Upper lobe of left lung (tissue), 6 donors: ENCODE results near the gene GAPDH. TPM values are rescaled to one million over a fixed set of nuclear protein-coding genes. Genes with fewer than 3 reads are reported as not detected.
"Not testable (repeated sequence)": the region's sequence is repeated elsewhere in the genome, so short reads cannot be mapped to it uniquely, and the experiment has no call there.

Source experiments
- ATAC-seq, 2 donors: fragments of 200-7000 bp; cut with Tn5 transposase; one replicate each; pipeline ENCODE4 v1.9.1; 2022; ENCODE audit warnings: mild to moderate bottlenecking in 2 of 2, moderate library complexity in 2 of 2; ENCODE audit not compliant: low FRiP score in 2 of 2
- DNase-seq, 2 donors: peaks; one replicate each; pipeline ENCODE4 v3.0.0-alpha.2; 2019 to 2020
- H3K27ac ChIP-seq, 4 donors: fragments of 200-600 bp; sonication (generic); one replicate each; pipeline ENCODE4 v1.5.1; 2016 to 2019
- H3K27me3 ChIP-seq, 4 donors: fragments of 200-600 bp; sonication (generic); one replicate each; pipeline ENCODE4 v1.5.1; 2017 to 2019
- H3K36me3 ChIP-seq, 4 donors: fragments of 200-600 bp; sonication (generic); one replicate each; pipeline ENCODE4 v1.5.1; 2016 to 2019
- H3K4me1 ChIP-seq, 4 donors: fragments of 200-600 bp; sonication (generic); one replicate each; pipeline ENCODE4 v1.5.1; 2018 to 2019
- H3K4me3 ChIP-seq, 4 donors: fragments of 200-600 bp; sonication (generic); one replicate each; pipeline ENCODE4 v1.5.1; 2017 to 2019; ENCODE audit warnings: mild to moderate bottlenecking in 2 of 4, moderate library complexity in 1 of 4
- H3K9me3 ChIP-seq, 4 donors: fragments of 200-600 bp; sonication (generic); one replicate each; pipeline ENCODE4 v1.5.1; 2018 to 2019
- CTCF ChIP-seq, 6 experiments: fragments of 450-650 bp in 4 of 6; fragments of 200-600 bp in 2 of 6; sonication (generic) in 2 of 6; IDR thresholded peaks; one replicate each; pipeline ENCODE4 v1.5.1; 2016 to 2019; ENCODE audit warnings: antibody characterized with exemption in 6 of 6
- EP300 ChIP-seq, 4 donors: sonication (generic); formaldehyde crosslinking; IDR thresholded peaks; one replicate each; pipeline ENCODE4 v1.5.1; 2017; ENCODE audit warnings: antibody characterized with exemption in 4 of 4, control low read depth in 2 of 4
- POLR2A ChIP-seq, 4 donors: fragments of 450-650 bp; IDR thresholded peaks; one replicate each; pipeline ENCODE4 v1.5.1; 2016 to 2017; ENCODE audit warnings: antibody characterized with exemption in 4 of 4, mild to moderate bottlenecking in 2 of 4
- POLR2AphosphoS5 ChIP-seq, 2 donors: sonication (generic); formaldehyde crosslinking; IDR thresholded peaks; one replicate each; pipeline ENCODE4 v1.5.1; 2017; ENCODE audit warnings: antibody characterized with exemption in 2 of 2
- WGBS, 2 donors: methylation state at CpG; one replicate each; pipeline ENCODE4 v1.1.5; 2017 to 2018; 5-methylcytosine and 5-hydroxymethylcytosine counted together
- total RNA-seq, 6 donors: library from RNA; depleted of rRNA in 4 of 6; stranded (reverse); fragments of >200 nt in 4 of 6; gene quantifications; one replicate each; pipeline versions ENCODE4 v1.1.0 to v1.2.1, GENCODE V29; 2016 to 2021
- donor health status: DM: no; HTN: no; CAD: no; lungs with moderate emphysema.
- donor health status: DM: no; HTN: yes; CAD: no; lungs with severe emphysema.

Gene GAPDH
- 1,000 to 10,000 TPM in 3 of 6 donors, 100 to 1,000 TPM in 3; 442 to 1,402 (median 931) TPM for total RNA-seq

- no peak for TF ChIP-seq EP300 (IDR thresholded peaks at IDR 0.05)
- TF ChIP-seq CTCF (IDR thresholded peaks at IDR 0.05): no peak
- peak; percentile 15 to 96 (median 82) for TF ChIP-seq POLR2A (IDR thresholded peaks at IDR 0.05)
- peak; percentile 97 to 99 for TF ChIP-seq POLR2AphosphoS5 (IDR thresholded peaks at IDR 0.05)
- ATAC-seq (peak; percentile 92 to 93), DNase-seq (peak; percentile 94 to 95)
- H3K4me3 ChIP-seq: peak within 1 kb of the TSS; percentile 66 to 98 (median 86)
- H3K4me1 ChIP-seq: peaks cover 39 to 56% (median 51%) of the 10 kb centered on the region in 4 donors
- peaks cover 13 to 59% (median 51%) of the 10 kb centered on the region in 4 donors for H3K36me3 ChIP-seq
- no peaks in the 10 kb centered on the region for H3K27me3 ChIP-seq
- H3K9me3 ChIP-seq: no peaks in the 10 kb centered on the region
- 0 to 1% methylated on average over 17 to 48 of the region's 62 CpGs for WGBS, 2 donors
- peak within 1 kb of the TSS; percentile 93 to 99 (median 97) for H3K27ac ChIP-seq
Measured at GRCh38 chr12:6533923-6534694, at the start of gene GAPDH. TSS of gene GAPDH (plus strand) at chr12:6534517. CDS start at chr12:6534833, 316 bp downstream.

DNA sequence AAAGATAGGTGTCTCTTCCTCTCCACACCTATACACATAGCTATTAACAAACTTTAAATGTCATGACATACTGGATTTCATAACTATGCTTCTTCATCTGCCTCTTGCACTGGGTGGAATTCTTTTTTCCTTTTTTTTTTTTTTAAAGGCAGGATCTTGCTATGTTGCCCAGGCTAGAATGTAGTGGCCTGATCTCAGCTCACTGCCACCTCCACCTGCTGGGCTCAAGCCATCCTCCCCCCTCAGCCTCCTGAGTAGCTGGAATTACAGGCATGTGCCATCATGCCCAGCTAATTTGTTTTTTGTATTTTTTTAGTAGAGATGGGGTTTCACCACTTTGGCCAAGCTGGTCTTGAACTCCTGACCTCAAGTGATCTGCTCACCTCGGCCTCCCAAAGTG lies 46.1 kb upstream of the GAPDH start:
- H3K9me3 ChIP-seq: no peaks in the 10 kb centered on the region
- no peak overlapping the region for H3K27ac ChIP-seq
- H3K4me3 ChIP-seq: no peak overlapping the region
- 54 to 89% methylated on average over 1 of the region's 1 CpG for WGBS, 2 donors
- ATAC-seq (no peak), DNase-seq (no peak)
- peaks cover 6 to 10% (median 7%) of the 10 kb centered on the region in 4 donors for H3K4me1 ChIP-seq
- TF ChIP-seq CTCF (IDR thresholded peaks at IDR 0.05) (no peak), POLR2AphosphoS5 (IDR thresholded peaks at IDR 0.05) (no peak), POLR2A (IDR thresholded peaks at IDR 0.05) (no peak), EP300 (IDR thresholded peaks at IDR 0.05) (no peak)
- no peaks in the 10 kb centered on the region for H3K27me3 ChIP-seq
- H3K36me3 ChIP-seq: peaks cover 0 to 13% (median 1%) of the 10 kb centered on the region in 4 donors

GRCh38 chr12:6489449-6489848 lies 44.9 kb upstream of the GAPDH start:
- Histone ChIP-seq H3K36me3 (peaks cover 0 to 13% (median 1%) of the 10 kb centered on the region in 4 donors), H3K9me3 (no peaks in the 10 kb centered on the region), H3K4me1 (peaks cover 9 to 14% (median 10%) of the 10 kb centered on the region in 4 donors), H3K27me3 (no peaks in the 10 kb centered on the region), H3K4me3 (no peak overlapping the region), H3K27ac (no peak overlapping the region)
- ATAC-seq (no peak), DNase-seq (no peak)
- 71 to 78% methylated on average over 4 of the region's 4 CpGs for WGBS, 2 donors
- TF ChIP-seq CTCF (IDR thresholded peaks at IDR 0.05) (no peak), POLR2A (IDR thresholded peaks at IDR 0.05) (no peak), EP300 (IDR thresholded peaks at IDR 0.05) (no peak), POLR2AphosphoS5 (IDR thresholded peaks at IDR 0.05) (no peak)

DNA sequence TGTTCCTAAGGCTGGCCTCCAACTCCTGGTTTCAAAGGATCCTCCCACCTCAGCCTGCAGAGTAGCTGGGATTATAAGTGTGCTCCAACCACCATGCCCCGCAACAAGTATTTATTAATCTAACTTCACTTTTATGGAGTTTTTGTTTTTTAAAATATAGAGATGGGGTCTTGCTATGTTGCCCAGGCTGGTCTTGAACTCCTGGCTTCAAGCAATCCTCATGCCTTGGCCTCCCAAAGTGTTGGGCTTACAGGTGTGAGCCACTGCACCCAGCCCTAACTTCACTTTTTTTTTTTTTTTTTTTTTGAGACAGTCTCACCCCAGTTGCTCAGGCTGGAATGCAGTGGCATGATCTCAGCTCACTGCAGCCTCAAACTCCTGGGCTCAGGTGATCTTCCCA lies 43.6 kb upstream of the GAPDH start:
- not testable (repeated sequence) for H3K27me3 ChIP-seq, ATAC-seq, DNase-seq, H3K9me3 ChIP-seq, H3K27ac ChIP-seq, H3K4me3 ChIP-seq
- H3K36me3 ChIP-seq: peaks cover 0 to 13% (median 1%) of the 10 kb centered on the region in 4 donors
- 100% methylated on average over 1 of the region's 1 CpG for WGBS, 2 donors
- peaks cover 18 to 26% (median 20%) of the 10 kb centered on the region in 4 donors for H3K4me1 ChIP-seq

- Histone ChIP-seq H3K27me3 (no peaks in the 10 kb centered on the region), H3K4me3 (peak within 1 kb of the TSS; percentile 83 to 92 (median 88)), H3K27ac (peak within 1 kb of the TSS; percentile 94 to 99 (median 96)), H3K9me3 (no peaks in the 10 kb centered on the region), H3K36me3 (peaks cover 0 to 29% (median 6%) of the 10 kb centered on the region in 4 donors), H3K4me1 (peaks cover 18 to 26% (median 21%) of the 10 kb centered on the region in 4 donors)
- peak; percentile 98 for DNase-seq
- ATAC-seq: peak; percentile 97 to 99
- WGBS, 2 donors: 0 to 1% methylated on average over 35 to 39 of the region's 39 CpGs
- TF ChIP-seq POLR2AphosphoS5 (IDR thresholded peaks at IDR 0.05): peak; percentile 81 to 84
- no peak for TF ChIP-seq EP300 (IDR thresholded peaks at IDR 0.05)
- TF ChIP-seq POLR2A (IDR thresholded peaks at IDR 0.05): peak; percentile 37 to 87 (median 67)
- TF ChIP-seq CTCF (IDR thresholded peaks at IDR 0.05): no peak
Measured at GRCh38 chr12:6492838-6493496, 41.4 kb upstream of the GAPDH start, which contains the start of gene MRPL51. TSS of gene MRPL51 (minus strand) at chr12:6493262. CDS start at chr12:6493136, 126 bp downstream.
